Stimulated activated CD8-positive, alpha-beta memory T cell treated with anti-CD3 and anti-CD28 coated beads, Interleukin-12 subunit alpha, Interleukin-12 subunit beta, amount 100 ng/mL, for 24 hours (primary cell): ENCODE data around the gene ATP2C2.
"Not testable (repeated sequence)": the region's sequence is repeated elsewhere in the genome, so short reads cannot be mapped to it uniquely, and the experiment has no call there.

Experiments used
- DNase-seq: peaks from one replicate; pipeline ENCODE4 v3.0.0-alpha.2; 2020; ENCODE audit errors: extremely low read depth

The ATP2C2 gene

DNA sequence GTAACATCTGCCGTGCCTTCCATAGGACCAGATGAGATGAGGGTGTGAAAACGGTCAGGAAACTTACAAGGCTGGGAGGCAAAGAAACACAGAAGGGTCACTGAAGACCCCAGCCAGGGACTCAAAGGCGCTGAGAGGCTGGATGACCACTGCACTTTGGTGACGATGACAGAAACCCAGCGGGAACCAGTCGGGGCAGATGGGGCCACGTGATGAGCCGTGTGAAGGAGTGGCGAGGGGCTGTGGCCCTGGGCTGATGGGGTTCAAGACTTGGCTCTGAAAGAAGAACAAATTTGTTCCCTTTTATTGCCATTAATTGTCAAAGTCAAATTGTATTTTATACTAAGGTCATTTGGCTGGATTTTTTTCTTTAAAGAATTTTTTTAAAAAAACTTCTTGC is 28.6 kb upstream of the ATP2C2 start:
- no peak for DNase-seq

DNA sequence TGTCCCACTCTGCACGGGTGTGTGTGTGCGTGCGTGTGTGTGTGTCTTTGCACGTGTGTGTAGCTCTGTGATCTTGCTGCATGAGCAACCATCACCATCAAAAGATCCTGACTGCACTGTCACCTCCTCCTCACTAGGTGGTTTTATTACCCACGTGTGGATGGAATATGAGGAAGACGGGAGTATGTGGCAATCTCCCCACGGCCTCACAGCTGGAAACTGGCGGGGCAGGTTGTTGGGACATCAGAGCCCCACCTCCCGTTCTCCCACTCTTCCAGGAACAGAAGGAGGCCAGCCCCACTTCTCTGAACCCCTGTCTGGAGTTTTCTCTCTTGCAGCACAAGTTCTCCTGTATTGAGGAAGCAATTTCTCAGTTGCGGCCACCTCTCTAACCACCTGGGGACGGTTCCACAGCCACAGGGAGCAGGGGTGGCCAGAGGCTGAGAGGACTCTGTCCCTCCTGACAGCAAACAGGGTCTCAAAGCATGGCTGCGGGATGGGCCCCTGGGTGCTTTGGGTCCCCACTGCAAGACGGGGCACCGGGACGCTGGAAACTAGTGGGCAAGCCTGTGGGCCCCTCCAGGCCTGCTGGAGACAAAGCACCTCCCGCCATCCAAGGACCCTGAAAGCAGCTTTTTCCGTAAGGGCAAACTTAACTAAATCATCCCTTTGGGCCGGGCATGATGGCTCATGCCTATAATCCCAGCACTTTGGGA is 27.9 kb upstream of the ATP2C2 start:
- no peak for DNase-seq

DNA sequence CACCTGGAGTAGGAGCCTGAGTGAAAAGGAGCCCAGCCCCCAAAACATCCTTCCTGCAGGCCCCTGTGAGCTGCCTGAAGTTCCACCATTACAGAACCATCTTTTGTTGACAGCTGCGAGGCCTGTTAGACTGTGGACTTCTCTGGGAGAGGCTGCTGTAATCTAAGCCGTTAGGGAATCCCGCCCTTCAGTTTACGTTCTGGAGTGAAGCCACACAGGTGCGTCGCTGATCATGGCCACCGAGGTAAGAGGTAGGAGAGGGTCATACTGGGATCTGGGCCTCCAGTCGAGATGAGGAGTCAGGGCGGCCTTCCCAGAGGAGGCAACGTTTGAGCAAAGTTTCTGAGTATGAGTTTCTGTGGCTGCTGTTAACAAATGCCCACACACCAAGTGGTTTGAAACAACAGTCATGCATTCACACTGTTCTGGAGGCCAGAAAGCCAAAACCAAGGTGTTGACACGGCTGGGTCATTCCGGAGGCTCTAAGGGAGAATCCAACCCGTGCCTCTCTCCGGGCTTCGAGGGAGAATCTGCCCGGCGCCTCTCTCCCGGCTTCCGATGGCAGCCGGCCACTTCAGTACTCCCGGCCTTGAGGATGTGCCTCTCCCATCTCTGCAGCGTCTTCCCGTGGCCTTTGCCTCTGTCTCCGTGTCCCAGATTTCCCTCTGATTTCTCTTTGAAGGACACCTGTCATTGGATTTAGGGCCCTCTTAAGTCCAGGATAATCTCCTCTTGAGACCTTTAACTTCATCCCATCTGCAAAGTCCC is 26.6 kb upstream of the ATP2C2 start:
- no peak for DNase-seq

DNA sequence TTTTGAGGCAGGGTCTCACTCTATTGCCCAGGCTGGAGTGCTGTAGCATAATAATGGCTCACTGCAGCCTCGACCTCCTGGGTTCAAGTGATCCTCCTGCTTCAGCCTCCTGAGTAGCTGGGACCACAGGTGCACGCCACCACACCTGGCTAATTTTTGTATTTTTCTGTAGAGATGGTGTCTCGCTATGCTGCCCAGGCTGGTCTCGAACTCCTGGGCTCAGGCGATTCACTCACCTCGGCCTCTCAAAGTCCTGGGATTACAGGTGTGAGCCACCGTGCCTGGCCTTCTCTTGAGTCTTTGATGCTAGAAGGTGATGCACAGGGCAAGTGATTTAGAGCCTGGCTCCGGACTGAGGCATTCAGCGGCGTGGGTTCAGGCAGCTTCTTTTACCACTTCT is 24.5 kb upstream of the ATP2C2 start:
- DNase-seq, result not testable (repeated sequence)

DNA sequence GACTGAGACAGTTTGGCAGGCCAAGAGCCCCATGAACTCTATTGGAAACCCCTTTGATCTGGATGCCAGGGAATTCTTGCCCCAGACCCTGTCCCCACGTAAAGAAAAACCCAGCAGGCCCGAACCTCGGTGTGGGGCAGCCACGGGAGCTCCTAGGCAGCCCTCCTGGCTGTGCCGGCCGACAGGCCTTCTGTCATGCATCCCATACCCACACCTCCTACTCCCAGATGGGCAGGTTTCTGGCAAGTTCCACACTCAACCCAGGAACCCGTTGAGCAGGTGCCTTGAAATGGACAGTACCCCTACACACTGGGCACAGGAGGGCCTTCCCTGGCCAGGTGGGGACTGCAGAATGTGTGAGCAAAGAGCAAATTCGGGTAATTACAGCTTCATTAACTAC is 23.6 kb upstream of the ATP2C2 start:
- DNase-seq, result no peak

DNA sequence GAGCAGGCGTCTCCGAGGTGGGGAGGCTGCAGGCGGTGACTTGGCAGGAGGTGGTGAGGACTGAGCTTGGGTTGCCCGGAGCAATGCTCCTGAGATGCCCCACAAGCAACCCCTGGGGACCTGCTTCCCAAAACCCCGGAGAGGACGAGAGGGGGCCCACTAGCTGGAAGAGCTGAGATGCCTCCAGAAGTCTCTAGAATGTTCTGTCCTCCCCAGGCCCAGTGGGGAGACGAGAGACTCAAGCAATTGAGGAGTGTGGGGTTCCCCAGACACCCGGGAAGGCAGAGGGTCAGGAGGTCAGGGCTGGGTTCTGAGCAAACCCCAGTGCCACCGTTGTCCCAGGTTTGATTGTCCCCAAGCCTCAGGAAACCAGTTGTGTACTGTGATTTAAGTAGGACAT is 21.2 kb upstream of the ATP2C2 start:
- no peak for DNase-seq

DNA sequence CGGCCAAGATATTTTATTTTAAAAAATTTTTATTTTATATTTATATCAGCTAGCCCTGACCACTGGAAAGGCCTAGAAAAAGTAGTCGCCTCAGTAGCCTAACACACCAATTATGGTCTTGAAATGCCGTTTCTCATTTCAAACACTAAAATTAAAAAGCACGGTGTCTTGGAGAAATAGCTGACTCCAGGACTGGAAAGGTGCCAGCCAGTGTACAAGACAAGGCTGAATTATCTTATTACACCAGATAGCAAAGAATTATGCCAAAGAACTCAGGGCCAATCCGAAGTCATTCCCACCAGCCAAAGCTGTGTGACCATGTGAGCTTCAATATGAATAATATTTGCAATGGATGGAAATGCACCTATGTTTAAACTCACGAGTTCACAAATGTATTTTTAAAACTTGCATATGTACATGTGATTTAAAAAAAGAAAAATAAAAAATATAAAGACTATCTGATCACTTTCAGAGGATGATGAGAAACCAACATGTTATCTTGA is 19.9 kb upstream of the ATP2C2 start:
- no peak for DNase-seq

DNA sequence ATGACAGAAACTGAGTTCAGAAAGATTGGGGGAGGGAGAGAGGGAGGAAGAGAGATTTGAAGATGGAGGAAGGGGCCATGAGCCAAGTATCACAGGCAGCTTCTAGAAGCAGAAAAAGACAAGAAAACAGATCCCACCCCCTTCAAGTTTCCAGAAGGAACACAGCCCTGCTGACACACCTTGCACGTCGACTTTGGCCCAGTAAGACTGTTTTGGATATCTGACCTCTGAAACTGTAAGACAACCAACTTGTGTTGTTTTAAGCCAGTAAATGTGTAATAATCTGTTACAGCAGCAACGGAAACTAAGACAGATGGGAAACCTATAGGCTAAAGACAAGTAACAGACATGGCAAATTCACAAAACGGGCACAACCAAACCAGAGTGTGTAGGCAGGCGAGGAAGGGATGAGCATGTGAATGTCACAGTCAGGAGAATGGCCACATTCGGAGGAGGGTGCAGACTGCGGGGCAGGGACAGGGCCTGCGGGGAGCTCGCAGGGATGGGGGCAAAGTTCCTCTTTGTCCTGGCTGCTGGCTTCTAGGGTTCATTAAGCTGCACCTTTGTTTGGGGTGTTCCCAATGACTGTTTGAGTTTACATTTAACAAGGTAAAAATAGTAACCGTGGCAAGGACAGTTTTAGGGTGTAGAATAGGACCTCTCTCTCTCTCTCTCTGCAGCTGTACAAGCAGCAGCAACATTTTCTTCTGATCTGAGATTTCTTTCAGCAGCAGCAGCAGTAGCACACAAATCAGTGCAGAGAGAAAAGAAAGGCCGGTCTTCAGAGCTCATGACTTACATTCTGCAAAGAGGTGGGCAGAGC is 18.3 kb upstream of the ATP2C2 start:
- no peak for DNase-seq

DNA sequence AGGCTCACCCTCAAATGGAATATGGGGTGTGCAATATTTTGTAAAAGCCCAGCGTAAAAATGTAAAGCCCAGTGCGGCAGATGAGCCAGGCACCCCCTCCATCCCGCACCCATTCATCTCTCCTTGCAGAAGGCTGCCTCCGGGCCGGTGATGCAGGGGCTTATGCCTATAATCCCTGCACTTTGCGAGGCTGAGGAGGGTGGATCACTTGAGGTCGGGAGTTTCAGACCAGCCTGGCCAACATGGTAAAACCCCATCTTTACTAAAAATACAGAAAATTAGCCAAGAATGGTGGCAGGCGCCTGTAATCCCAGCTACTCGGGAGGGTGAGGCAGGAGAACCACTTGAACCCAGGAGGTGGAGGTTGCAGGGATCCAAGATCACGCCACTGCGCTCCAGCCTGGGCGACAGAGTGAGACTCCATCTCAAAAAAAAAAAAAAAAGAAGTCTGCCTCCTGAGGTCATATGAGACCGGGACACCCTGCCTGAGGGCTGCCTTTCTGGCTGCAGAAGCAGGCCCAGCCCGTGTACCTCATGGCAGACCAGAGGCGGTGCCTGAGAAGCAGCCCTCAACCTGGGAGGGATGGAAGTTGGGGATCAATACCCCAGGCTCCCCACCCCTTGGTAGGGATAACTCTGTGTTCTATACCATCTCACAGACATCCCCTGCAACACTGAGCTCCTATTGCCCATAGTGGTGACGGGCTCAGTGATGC is 17.5 kb upstream of the ATP2C2 start:
- no peak for DNase-seq

DNA sequence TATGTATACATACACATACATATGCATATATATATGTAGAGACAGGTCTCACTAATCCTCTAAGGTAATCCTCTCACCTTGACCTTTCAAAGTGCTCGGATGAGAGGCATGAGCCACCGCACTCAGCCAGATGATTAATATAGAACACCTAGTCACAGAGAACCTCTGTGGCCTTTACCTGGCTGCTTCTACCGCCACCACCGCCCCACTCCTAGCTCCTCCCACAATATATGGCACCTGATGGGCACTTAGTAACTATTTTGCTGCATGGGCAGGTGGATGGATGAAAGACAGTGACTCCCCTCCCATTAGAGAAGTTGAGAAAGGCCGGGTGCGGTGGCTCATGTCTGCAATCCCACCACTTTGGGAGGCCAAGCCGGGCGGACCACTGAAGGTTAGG is 16.7 kb upstream of the ATP2C2 start:
- DNase-seq, result no peak

DNA sequence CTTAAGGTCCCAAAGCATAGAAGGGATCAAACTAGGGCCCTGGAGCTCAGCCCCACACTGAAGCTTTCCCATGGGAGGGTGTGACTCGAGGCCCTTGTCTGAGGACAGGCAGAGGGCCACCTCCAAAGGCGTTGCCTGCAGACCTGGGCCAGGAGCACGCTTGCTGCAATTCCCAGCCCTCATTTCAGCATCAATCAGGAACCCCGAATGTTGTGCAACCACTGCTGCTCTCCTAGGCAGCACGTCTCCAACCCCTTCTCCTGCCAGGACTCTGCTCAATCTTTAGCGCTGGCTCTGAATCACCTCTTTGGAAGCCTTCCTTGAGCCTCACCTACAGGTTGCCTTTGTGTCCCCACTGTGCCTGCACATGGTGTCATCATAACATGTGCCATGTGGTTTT is 14.0 kb upstream of the ATP2C2 start:
- DNase-seq, result no peak

DNA sequence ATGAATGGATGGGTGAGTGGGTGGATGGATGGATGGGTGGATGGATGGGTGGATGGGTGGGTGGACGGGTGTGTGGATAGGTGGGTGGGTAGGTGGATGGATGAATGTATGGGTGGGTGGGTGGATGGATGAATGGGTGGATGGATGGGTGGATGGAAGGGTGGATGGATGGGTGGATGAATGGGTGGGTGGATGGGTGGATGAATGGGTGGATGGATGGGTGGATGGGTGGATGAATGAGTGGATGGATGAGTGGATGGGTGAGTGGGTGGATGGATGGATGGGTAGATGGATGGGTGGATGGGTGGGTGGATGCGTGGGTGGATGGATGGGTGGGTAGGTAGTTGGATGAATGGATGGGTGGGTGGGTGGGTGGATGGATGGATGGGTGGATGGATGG is 13.2 kb upstream of the ATP2C2 start:
- DNase-seq, result no peak

DNA sequence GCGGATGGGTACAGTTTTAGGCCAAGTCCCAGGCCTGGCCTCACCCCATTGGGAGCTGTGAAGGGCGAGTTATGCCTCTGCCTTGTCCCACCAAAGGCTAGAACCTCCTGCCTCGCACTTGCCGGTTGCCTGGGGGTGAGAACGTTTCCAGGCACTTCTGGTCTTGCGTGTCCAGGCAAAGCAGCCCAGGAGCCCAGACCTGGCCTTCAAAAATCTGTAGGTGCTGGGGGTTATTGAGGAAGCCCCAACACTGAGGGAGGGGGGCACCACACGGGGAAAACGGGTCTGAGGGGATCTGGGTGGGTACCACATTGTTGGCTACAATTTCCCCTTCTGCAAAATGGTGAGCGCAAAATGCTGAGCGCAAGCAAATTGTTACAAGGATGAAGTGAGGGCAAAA is 12.2 kb upstream of the ATP2C2 start:
- no peak for DNase-seq

DNA sequence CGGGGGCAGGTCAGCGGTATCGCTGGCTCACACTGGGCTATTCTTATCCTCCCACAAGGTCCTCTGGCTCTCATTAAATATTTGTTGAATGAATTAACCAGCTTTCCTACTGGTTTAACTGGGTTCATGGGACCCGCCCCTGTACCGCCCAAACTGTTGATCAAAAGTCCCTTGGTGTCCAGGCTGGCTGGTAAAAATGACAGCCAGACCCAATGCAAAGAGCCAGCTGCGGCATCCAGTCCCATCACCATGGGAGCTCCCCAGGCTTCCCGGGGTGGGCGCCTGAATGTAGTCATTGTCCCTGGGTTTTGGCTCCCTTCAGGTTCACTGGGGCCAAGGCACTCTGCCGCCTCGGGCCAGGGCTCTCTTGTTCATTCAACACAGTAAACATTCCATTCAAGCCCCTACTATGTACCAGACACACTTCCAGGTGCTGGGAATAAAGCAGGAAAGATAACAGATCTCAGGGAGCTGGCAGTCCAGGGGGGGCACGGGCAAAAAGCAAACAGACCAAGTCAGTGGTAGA is 11.7 kb upstream of the ATP2C2 start:
- no peak for DNase-seq

DNA sequence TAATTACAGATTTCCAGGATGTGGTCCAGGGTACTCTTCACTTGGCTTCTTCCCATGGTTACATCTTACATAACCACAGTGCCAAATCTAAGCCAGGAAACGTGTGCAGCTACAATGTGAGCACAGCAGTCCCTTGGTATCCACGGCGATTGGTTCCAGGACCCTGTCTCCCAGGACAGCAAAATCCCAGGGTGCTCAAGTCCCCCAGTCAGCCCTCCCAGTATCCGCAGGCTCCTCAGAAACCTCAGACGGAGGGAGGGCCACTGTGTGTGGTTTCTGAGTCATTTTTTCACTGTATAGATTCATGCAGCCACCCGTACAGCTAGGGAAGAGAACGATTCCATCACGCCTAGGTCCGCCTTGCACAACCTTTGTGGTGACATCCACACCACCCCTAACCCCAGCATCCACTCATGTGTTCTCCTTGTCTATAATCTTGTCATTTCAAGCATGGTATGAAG is 11.1 kb upstream of the ATP2C2 start:
- DNase-seq, result no peak

DNA sequence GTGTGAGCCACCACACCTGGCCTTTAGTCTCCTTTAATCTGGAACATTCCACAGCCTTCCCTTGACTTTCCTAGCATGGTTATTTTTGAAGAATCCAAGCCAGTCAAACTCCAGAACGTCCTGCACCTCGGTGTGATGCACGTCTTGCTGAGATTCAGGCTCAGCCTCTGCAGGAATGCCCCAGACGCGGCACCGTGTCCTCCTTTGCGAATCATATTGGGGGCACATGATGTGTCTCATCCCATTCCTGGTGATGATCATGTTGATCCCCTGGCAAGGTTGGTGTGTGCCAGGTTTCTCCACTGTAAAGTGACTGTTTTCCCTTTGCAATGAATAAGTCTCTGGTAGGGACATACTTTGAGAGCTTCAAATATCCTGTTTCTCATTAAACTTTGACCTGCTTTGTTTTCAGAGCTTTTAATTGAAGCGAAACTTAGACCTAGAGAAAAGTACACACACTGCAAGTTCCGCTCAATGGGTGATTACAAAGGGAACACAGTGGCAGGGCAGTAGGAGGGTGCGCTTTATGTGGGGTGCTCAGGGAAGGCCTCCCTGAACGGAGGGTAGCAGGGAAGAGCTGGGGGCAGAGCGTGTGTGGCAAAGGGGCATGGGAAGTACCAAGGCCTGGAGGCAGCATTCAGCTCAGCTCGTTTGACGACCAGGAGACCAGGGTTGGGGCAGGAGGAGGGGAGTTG is 9.6 kb upstream of the ATP2C2 start:
- DNase-seq, result no peak

DNA sequence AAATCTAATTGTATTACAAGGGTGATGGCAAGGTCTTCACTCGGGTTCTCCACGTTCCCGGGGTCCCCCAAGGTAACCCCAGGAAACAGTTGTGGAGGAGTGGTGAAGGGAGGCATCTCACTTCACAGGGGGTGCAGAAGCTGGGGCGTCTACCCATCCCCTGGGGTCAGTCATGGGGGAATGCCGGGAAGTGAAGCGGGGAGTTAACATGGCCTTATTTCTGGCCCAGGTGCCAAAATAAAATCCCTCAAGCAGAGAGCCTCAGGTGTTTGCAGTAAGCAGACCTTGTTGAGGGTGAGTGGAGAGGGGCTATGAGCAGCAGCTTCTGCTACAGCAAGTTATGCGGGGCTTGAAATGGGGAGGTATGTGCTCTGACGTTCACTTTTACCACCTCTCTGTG is 9.0 kb upstream of the ATP2C2 start:
- DNase-seq, result no peak

DNA sequence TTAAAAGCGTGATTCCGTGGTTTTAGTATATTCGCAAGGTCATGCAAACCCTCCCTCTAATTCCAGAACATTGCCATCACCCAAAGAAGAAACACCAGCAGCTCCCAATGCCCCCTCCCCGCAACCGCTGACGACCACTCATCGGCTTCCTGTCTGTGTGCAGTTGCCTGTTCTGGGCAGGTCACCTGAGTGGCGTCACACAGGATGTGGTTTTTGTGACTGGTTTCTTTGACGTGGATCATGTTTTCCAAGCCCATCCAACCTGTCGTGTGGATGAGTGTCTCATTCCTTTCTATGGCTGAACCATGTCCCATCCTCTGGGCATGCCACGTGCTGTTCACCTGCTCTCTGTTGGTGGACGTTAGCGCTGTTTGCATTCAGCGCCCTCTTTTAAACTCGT is 8.2 kb upstream of the ATP2C2 start:
- no peak for DNase-seq

DNA sequence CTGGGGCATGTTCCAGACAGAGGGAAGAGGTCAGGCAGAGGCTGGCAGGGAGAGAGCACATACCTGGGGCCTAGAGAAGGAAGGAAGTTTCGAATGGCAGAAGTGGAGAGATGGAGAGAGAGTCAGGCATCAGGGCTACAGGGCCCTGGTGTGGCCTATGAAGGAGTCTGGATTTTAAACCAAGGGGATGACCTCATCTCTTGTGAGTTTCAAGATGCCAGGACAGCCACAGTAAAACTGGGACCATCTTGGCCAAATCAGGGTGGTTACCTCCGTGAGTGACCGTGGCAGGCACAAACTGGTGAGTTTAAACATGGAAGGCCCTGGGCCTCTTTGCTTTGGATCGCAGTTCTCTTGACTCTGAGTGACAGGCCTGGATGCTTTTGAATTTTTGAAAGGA is 7.6 kb upstream of the ATP2C2 start:
- no peak for DNase-seq

DNA sequence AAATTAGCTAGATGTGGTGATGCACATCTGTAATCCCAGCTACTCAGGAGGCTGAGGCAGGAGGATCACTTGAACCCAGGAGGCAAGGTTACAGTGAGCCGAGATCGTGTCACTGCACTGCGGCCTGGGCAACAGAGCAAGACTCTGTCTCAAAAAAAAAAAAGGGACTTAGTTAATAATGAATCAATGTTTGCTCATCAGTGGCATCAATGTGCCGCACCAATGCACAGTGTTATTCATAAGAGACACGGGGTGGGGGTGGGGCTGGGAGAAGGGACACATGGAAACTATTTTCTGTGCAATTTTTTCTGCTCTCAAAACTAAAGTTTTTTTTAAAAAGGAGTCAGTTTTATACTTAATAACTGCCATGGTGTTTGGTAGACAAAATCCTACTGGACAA is 6.8 kb upstream of the ATP2C2 start:
- no peak for DNase-seq

DNA sequence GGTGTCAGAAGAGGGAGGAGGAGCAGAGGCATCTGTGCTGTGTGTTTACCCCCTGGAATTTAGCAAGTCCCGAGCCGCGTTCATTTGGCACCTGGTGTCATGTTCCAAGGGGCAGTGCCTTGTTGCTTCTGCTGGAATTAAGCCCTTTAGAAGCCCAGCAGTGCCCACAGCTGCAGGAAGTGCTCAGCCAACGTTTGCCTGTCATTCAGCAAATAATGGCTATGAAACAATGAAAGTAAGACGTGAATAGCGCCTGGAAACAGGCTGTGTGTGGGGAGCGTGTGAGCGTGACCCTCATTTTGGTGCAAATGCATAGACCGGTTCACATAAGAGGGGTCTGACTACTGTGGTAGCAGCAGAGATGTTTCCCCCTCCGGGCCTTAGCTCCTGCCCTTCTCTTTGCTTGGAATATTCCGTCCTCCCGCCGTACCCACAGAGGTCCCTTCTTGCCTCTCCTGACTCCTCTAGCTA is 5.8 kb upstream of the ATP2C2 start:
- DNase-seq, result no peak
